Jurkat, Clone E6-1 (cell line): ENCODE measurements around the gene PCDHGB7. TPM values are rescaled to one million over a fixed set of nuclear protein-coding genes. Genes with fewer than 3 reads are reported as not detected.
"Not testable (repeated sequence)": the region's sequence is repeated elsewhere in the genome, so short reads cannot be mapped to it uniquely, and the experiment has no call there.

Experiments used
- DNase-seq: peaks from one replicate; pipeline ENCODE4 v3.0.0-alpha.2; 2011; ENCODE audit warnings: low read depth, low spot score
- H3K4me3 ChIP-seq: 2 replicates; pipeline ENCODE4 v1.5.1; 2011; ENCODE audit warnings: mild to moderate bottlenecking, low read length, control low read depth, moderate library complexity
- polyA plus RNA-seq: library from polyadenylated mRNA; unstranded; fragments of >200 nt; gene quantifications from one replicate; pipeline ENCODE4 v1.2.1, GENCODE V29; 2012; ENCODE audit warnings: missing spikeins; ENCODE audit not compliant: insufficient read length, insufficient read depth

PCDHGB7 gene
- polyA plus RNA-seq = 0.48 TPM

- peak; percentile 26 for DNase-seq
- H3K4me3 ChIP-seq = not testable (repeated sequence)
These were observed at the start of gene PCDHGB7 for GRCh38 chr5:141417494-141418172. Gene PCDHGB7, plus strand, starts transcription at chr5:141417677. Its CDS starts 183 bp downstream, at chr5:141417860.

GRCh38 chr5:141369994-141370848, 47.3 kb upstream of the PCDHGB7 start, which contains the start of gene PCDHGB3:
Gene PCDHGB3, plus strand, starts transcription at chr5:141370242. Its CDS starts 153 bp downstream, at chr5:141370395.
- no peak for DNase-seq
- no peak within 1 kb of the TSS for H3K4me3 ChIP-seq

GRCh38 chr5:141371572-141372475, 45.7 kb upstream of the PCDHGB7 start:
- H3K4me3 ChIP-seq = no peak overlapping the region
- DNase-seq = no peak

GRCh38 chr5:141373673-141374317, 43.7 kb upstream of the PCDHGB7 start, which contains the start of gene PCDHGA6:
Gene PCDHGA6, plus strand, starts transcription at chr5:141373891. Its CDS starts 193 bp downstream, at chr5:141374084.
- no peak within 1 kb of the TSS for H3K4me3 ChIP-seq
- DNase-seq = no peak

GRCh38 chr5:141374627-141375026, 42.9 kb upstream of the PCDHGB7 start:
- H3K4me3 ChIP-seq = no peak overlapping the region
- no peak for DNase-seq

GRCh38 chr5:141375444-141376155, 41.9 kb upstream of the PCDHGB7 start:
- not testable (repeated sequence) for H3K4me3 ChIP-seq, DNase-seq

- no peak within 1 kb of the TSS for H3K4me3 ChIP-seq
These were observed 34.8 kb upstream of the PCDHGB7 start, which contains the start of gene PCDHGA7 for GRCh38 chr5:141382469-141383294. Gene PCDHGA7, plus strand, starts transcription at chr5:141382742. Its CDS starts 158 bp downstream, at chr5:141382900.

GRCh38 chr5:141383345-141383744, 34.1 kb upstream of the PCDHGB7 start:
- DNase-seq = no peak
- H3K4me3 ChIP-seq = no peak overlapping the region

More at GRCh38 chr5:141382469-141383294, 34.8 kb upstream of the PCDHGB7 start, which contains the start of gene PCDHGA7:
- no peak for DNase-seq

- DNase-seq = no peak
- H3K4me3 ChIP-seq = no peak overlapping the region
These were observed 32.8 kb upstream of the PCDHGB7 start for GRCh38 chr5:141384471-141385267.

GRCh38 chr5:141387557-141388311, 29.7 kb upstream of the PCDHGB7 start, which contains the start of gene PCDHGB4:
Gene PCDHGB4, plus strand, starts transcription at chr5:141387698. Its CDS starts 187 bp downstream, at chr5:141387885.
- not testable (repeated sequence) for DNase-seq

GRCh38 chr5:141388661-141389060, 28.8 kb upstream of the PCDHGB7 start:
- H3K4me3 ChIP-seq = no peak overlapping the region
- DNase-seq = no peak

More at GRCh38 chr5:141387557-141388311, 29.7 kb upstream of the PCDHGB7 start, which contains the start of gene PCDHGB4:
- H3K4me3 ChIP-seq = not testable (repeated sequence)

GRCh38 chr5:141389153-141390042, 28.1 kb upstream of the PCDHGB7 start:
- H3K4me3 ChIP-seq = no peak overlapping the region
- DNase-seq = no peak

GRCh38 chr5:141392429-141393198, 24.9 kb upstream of the PCDHGB7 start, which contains the start of gene PCDHGA8:
Gene PCDHGA8, plus strand, starts transcription at chr5:141392633. Its CDS starts 181 bp downstream, at chr5:141392814.
- DNase-seq = no peak
- no peak within 1 kb of the TSS for H3K4me3 ChIP-seq
